Activated CD4-positive, alpha-beta T cell treated with anti-CD3 and anti-CD28 coated beads, Interleukin-2, amount 50 U/mL, for 4 hours (primary cell): ENCODE results near the gene PRRX1.

Source experiments
- DNase-seq, 2 experiments: peaks; one replicate each; pipeline ENCODE4 v3.0.0-alpha.2; 2020

PRRX1 gene

DNA sequence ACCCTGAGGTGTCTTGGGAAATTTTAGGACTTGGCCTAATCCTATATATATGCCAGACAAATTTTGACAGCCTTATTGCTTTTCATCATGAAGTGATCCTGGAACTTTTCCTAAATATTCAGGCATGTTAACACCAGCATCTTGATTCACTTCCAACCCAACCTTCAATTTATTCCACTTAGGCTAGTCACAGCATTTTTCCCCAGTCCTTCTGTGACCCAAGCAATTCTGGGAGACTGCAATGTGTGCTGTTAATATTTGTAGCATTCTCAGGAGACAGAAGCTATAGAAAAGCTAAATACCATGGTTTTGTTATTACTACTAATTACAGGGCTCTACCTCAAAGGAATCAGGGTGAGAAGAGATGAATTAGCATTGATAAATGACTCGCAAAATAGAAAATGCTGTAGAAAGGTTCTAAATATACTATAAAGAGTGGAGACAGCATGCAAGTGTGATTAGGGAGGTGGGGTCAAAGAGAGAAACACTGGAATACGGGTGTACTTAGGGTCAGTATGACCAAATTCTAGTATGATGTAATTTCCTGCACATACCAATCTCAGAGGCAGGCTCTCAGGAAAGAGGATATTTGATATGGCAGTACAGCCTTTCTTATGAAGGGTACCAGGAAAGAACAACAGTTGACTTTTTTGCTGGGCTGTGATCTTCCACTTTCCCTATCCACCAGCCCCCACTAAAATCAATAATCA lies 29.1 kb downstream of the PRRX1 start:
- DNase-seq: no peak

DNA sequence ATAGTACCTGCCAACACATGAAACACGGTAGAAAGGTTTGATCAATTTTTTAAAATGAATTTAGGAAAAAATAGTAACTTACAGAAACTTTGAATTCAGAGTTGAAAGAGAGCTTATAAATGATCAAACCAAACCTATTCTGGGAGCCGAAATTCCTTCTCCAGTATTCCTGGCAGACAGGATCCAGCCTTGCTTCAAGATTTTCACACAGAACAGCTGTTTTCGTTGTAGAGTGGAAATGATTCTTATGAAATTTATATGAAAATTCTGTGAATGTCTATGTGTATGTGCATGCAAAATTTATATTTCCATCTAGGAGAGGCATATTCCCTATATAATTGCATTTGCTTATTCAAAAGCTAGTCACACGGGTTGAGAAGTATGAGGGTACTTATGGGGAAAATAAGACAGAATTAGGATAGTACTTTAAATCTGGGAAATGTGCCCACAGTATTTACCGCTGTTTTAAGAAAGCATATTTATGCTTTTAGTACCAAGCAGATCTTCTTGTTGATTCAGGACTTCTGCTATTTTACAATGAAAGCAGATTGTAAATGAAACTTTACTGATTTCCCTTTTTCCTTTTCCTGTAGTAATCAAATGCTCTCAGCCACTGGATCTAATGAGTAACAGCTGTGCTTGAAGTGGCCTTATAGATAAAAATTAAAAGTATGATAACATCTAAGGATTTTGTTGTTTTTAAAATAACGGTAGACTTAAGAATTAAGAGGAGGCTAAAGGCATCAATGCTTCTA lies 30.4 kb downstream of the PRRX1 start:
- no peak for DNase-seq

DNA sequence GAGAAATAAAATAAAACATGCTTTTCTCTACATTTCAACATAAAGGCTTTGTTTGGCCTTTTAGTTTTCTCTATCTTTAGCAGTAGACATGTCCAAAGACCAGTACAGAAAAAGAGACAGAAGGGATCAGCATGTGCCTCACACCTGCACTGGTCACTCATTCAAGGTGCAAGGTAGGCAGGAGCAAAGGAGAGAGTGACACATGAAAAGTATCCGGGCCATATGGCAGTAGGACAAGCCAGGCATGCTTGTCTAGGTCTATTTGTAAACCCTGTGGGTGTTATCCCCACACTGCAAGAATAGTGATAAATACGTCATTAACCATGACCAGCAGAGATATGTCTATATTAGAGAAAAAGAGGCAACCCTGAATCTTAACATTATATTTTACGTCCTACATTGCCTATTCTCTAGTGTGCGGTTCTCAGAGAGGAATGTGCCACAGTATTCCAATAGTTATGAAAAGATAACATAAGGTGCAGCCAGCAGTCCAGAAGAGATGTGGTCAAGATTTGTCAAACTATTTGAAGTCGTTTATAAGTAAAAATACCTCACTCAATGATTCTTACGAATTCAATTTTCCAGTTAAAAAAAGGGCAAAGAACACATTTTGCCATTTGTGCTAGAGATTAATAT lies 32.1 kb downstream of the PRRX1 start:
- DNase-seq: no peak

DNA sequence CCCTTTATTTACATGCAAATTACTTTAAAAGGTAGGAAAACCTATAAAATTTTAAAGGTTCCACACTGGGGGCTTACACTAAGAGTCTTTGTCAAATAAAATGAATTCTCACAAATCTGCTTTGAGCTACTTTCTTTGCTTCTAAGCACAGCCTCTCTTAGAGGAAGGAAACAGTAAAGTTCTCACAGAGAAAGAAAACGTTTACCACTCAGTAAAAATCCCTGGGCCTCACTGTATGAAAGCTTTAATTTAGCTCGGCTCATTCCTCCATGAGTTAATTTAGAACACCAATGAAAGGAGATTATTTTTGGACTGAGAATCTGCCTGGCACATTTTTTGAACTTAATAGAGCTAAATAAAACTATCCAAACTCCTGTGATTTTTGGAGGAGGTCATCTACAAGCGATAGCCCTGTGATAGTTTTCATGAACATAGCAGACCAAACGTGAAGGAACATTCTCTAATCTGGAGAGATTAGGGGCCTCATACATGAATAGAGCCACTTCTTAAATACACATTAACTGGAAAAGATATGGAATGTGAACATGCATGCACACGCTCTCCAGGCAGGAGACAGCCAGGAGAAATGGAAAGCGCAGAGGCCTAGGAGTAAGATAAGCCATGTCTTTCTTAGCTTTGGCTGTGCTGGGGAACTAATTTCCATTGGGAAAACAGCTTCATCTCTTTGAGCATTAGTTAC lies 32.8 kb downstream of the PRRX1 start:
- DNase-seq: no peak

DNA sequence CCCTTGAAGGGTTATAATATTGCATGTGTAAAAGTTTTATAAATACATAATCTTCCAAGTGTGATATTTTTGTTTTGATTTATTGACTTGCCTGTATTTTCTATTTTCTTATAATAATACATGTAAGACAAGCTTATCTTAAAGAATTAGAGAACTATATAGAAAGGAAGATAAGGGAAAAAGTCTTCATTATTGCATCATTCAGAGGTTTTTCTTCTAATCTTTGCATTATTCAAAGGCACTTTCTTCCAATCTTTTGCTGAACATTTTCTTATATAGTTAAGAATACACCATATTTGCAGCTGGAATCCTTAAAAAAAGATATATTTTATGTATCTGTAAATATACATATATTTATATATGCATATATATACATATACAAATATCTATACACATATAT lies 33.4 kb downstream of the PRRX1 start:
- DNase-seq: no peak

DNA sequence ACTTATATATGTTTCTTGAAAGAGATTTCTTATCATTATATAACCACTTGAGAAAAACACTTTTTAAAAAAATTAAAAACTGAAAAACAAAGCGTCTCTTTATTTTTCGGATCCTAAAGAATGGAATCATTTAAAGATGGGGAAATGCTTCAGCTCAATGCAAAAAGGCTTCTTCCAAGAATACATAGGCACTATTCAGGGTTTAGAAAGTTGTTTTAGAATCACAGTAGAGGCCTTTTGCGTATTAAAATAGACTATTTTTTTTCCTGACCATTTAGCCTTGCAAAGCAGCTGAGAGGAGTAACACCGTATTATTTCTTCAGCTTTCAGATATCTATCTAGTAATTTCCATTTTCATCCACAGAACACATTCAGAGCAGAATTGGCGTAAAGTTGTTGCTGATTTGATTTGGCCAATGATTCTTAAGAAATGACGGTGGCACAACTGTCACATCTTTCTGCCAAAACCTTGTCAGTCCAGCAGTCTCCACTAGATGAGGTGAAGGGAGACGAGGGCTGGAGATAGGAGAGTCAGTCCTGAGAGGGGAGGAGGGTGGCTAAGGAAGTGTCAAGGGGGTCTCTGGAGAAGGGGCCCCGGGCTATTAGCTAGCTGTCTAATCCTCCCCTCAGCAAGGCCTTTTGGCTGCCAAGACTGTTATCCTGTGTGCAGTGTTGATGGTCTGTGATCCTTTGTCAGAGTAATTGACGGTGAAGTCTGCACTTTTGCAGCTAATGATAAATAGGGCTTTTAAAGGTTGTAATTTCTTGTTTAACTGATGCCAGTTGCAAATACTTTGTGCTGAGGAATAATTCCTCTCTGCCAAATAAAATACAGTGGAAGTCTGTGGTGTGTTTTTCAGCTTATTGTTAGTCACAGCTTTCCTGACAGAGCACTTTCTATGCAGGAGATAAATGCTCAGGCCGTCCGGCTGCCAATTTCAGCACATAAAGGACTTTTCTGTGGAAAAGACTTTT lies 34.7 kb downstream of the PRRX1 start:
- DNase-seq: no peak

DNA sequence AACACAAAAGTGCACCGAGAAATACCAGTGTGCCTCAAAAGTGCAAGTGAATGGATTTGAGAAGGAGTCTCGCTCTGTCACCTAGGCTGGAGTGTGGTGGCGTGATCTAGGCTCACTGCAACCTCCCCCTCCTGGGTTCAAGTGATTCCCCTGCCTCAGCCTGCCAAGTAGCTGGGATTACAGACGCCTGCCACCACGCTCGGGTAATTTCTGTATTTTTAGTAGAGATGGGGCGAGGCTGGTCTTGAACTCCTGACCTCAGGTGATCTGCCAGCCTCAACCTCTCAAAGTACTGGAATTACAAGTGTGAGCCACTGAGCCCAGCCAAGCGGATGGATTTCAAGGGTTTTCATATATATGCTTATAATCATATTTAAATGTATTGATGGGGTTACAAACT lies 35.8 kb downstream of the PRRX1 start:
- DNase-seq: no peak

DNA sequence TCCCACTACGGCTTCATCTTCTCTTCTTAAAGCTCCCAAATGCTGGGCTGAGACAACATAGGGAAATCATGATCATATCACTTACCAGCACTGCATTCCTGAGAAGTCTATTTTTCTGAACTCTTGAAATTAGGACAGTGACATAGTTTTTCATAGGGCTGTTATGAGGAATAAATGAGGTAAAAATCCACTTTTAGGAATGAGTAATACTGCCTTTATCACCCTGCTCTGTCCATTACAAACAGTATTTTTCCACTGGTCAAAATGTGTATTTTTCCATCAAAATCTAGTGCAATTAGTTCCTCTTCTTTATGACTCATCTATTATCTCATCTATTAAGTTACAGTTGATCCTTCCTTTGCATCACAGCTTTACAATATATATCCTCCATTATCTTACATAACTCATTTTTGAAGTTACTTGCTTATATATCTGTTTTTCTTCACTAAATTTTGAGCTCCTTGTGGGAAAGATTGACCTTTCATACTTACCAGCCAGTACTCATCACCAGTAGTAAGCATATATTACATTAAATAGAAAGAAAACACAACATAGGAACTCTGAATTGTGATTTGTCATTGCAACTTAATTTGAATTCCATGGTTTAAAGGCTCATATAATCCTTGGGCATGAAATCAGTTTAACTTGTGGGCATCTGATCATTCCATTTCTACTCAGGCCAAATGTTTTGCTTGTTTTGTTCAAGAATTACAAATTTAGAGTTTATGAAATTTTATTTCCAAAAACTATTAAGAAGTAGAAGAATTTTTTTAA lies 37.1 kb downstream of the PRRX1 start:
- no peak for DNase-seq

DNA sequence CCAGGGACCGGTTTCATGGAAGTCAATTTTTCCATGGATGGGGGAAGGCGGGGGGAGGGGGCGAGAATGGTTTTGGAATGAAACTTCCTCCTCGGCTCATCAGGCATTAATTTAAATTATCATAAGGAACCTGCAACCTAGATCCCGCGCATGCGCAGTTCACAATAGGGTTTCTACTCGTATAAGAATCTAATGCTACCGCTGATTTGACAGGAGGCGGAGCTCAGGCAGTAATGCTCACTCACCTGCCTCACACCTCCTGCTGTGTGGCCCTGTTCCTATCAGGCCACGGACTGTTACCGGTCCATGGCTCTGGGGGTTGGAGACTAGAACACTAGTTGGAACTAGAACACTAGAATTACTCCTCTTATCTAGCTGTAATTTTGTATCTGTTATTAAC lies 38.0 kb downstream of the PRRX1 start:
- DNase-seq: no peak

DNA sequence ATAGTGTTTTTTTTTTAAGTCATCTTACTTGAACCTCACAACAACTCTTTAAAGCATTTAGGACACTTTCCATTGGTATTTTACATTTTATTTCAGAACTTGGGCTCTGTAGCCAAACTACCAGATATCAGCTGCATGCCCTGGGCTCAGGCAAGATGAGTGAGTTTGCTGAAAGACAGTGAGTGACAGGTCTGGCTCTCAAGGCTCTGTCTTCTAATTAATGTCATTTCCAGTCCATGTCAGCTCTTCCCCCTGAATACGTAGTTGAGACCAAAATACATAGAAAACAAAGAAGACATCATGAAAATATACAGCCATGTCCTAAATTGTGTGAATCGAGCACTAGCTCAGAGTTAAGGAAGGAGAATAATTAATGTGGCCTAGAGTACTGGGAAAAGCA lies 39.7 kb downstream of the PRRX1 start:
- no peak for DNase-seq

DNA sequence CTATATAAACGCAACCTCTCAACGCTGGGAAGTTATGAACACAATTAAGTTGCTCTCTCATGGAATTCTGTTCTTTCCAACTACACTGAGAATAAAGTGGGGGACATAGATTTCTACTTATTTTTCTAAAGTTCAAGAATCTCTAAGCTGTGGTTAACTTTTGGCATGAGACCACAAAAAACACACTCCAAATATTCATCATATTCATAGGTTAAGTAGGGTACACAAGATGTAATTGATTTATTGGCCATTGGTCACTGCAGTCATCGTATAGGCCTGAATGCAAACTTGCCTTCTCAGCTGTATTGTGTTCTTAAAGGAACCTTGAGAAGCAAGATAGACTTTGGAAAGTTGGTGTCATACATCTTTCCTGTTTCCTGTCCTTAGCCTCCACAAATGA lies 40.3 kb downstream of the PRRX1 start:
- DNase-seq: no peak

DNA sequence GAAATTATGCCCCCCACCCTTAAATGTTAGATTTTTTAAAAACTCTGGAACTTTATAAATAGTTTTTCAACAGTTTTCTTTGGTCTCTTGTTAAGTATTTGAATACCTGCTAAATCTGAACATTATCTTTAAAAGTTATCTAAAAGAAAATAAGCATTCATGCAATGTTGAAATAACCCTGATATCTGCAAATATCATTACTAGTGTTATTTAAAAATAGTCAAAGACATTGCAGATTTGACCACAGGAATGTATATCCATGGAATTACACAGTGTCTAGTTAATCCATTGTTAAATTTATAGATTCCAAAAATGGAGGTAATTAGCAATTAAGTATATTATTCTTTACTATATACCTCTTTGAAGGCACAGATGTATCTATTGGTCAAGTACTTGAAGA lies 42.0 kb downstream of the PRRX1 start:
- no peak for DNase-seq

DNA sequence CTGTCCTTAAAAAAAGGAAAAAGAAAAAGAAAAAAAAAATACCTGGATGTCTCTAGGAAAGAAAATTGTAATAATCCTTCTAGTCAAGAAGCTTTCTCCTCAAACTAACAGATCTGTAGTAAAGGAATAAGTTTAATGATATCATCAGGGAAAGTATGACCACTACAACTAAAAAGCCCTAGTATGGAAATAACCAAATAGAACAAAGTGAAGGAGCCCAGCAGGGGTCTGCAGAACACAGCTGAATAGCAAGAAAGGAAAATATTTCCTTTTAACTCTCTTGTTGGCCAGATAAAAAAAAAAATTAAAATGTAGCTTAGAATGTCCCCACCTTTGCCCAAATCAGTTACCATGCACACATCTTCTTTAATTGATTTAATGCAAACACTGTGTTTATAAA lies 43.2 kb downstream of the PRRX1 start:
- no peak for DNase-seq

DNA sequence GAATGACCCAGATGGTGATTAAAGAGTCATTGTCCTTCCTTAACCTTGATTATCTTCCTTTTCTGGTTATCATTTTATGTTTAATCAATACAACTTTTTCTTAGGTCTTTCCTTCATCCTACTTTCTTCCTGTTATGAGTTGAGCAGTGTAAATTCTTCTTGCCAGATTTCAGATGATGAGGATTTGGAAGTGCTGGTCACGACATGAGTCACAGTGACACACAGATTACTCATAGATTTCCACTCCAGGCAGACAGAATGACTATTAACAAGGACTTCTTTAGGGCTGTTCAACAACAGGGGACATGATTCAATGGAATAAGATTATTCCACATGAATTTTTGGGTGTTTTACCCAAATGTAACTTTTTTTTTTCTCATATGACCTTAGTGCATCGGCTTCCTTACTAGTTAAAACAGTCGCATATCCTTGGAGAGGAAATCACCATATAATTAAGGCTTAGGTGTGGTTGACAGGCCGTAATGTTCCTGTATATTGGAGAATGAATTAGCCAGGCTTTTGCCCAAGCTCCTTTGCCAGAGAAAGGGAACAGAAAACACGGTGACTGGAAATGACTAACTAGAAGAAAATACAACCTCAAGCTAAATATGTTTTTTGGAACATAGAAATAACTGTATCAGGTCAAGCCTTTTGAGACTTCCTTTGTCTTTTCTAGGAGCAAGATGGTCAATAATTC lies 44.2 kb downstream of the PRRX1 start:
- no peak for DNase-seq

DNA sequence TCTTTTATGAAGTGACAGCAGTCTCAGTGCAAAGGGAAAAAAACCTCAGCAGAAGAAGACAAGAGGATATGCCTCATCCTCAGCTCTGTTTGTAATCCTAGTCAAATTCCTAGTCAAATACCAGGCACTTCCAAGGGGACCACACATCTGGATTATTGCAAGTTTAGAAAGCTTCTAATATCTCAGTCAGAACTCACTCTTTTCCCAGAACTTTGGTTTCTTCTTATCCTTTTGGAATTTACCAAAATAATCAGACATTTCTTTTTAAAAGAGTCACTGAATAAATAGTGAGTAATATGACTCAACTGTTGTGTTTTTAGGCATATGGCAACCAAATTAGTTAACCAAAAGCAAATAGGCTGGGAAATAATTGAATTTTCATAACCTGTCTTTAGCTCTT lies 47.8 kb downstream of the PRRX1 start:
- DNase-seq: no peak

DNA sequence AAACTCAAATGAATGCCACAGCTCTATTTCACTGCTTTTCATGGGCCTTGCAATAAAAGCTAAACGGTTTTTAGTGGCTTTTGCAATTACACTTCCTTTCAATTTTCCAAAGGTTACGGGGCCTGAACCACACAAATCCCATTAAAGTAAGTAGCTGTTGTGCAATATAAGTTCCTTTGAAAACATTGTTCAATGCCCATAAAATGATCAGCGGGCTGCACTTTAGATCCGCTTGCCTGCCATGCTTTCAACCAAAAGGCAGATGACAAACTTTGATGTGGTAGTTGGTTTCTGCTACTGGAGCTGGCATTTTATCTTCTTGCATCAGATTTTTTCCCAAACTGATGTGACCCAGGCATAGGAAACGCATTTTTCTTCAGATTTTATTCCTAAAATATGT lies 50.2 kb downstream of the PRRX1 start:
- no peak for DNase-seq

DNA sequence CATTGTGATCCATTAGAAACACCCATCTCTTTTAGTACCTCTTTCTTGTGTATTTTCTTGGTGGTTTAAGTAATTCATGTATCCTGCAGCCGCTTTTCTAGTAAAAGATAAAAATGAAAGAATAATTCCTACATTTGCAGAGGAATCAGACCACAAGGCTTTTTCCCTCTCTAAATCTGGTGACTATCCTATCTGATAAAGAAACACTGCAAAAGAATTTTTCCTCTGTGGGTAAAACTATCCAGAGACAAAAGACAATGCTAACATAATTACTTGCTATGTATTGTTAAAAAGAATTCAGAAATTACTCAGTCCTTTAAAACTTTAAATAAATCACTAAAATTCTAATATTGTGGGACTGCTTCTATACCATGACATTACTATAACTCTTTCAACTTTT lies 51.0 kb downstream of the PRRX1 start:
- DNase-seq: no peak

DNA sequence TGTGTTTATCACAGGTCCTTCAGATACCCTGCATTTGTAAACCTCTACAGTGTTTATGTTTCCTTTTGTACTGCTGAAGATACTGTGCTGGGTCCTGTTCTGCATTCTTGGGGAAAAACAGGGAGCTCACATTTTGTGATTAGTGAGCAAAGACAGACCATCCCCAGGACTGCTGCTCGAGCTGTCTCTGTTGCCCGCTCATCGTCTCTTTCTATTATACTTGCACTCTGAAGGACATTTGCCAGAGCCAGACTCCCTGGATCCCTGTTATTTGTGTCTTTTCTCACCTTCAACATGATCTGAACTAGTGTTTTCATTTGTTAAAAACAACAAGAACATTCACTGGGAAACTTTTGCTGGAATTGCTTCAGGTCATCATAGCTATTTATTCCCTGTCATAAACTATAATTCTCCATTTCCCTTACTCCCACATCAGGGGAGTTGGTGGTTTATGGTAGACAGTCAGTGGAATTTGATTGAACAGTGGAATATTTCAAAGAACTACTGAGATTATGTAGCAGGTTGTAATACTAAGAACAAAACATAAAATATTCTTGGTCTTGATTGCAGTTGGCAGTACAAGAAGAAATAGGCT lies 53.0 kb downstream of the PRRX1 start:
- DNase-seq: no peak

DNA sequence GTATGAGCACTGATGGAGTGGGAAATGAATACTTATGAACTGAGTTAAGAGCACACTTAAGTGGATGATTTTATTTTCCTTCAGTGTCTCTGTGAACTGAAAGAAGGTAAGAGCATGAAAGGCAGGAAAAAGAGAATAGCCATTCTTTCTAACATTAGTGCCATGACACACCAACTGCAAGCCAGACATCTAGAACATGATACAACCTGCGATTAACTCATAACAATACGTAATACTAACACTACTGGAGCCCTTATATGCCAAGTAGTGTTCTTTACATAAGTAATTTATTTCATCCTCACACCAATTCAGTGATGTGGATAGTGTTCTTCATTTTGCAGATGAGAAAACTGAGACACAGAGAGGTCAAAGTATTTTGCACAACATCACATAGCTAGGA lies 56.7 kb downstream of the PRRX1 start:
- no peak for DNase-seq

DNA sequence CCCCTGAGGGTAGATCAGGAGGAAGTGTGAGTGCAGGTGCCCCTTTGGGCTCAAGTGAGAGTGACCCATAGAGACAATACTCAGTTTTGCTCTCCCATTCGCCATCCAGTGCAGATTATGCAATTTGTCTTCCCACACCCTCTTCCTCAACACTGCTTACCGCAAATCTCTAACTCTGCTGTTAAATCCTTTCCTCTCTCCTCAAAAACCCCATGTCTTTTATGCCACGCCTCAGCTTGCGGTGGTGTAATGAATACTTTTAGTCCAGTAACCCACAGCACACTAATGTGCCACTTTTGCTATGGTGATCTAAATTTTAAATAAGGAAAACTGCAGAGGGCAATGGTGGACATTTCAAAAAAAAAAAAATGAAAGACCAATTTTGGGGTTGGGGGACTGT lies 57.7 kb downstream of the PRRX1 start:
- DNase-seq: no peak

DNA sequence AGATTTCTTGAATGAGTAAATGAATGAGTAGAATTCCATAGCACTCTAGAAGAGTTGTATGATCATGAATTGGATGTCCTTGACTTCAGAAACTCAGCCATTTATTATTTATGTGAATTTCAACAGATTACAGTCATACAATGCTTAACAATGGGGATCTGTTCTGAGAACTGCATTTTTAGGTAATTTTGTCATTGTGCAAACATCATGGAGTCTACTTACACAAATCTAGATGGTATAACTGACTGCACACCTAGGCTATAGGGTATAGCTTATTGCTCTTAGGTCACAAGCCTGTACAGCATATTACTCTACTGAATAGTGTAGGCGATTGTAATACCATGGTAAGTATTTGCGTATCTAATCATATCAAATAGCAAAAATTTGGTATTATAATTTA lies 59.6 kb downstream of the PRRX1 start:
- DNase-seq: no peak
